AG09319 (cell line): ENCODE results near the gene SH2D4B.

ENCODE experiments used
- DNase-seq: peaks from one replicate; pipeline ENCODE4 v3.0.0-alpha.2; 2010; ENCODE audit warnings: low read depth; ENCODE audit errors: extremely low read depth
- TF ChIP-seq, protein P1 (sequence below): IDR thresholded peaks from 2 replicates; pipeline ENCODE4 v1.5.1; 2011; ENCODE audit warnings: low read depth, mild to moderate bottlenecking, inconsistent platforms, low read length, moderate library complexity

SH2D4B gene

DNA sequence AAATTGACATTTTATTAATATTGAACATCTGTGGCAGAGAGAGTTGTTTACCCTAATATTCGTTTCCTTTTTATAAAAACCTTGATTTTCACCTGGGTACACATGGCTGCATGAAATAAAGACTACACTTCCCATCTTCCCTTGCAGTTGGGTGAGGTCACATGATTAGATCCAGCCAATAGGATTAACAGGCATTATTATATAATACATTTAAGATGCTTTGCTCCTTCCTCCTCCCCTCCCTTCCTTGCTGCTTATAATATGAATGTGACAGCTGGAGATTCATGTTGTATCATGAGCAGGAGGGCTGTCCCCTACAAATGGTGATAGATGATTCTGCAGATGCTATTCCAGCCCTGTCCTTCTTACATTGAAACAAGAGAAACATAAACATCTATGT lies 146.6 kb downstream of the SH2D4B start:
- DNase-seq, result no peak
- TF ChIP-seq, protein P1, sequence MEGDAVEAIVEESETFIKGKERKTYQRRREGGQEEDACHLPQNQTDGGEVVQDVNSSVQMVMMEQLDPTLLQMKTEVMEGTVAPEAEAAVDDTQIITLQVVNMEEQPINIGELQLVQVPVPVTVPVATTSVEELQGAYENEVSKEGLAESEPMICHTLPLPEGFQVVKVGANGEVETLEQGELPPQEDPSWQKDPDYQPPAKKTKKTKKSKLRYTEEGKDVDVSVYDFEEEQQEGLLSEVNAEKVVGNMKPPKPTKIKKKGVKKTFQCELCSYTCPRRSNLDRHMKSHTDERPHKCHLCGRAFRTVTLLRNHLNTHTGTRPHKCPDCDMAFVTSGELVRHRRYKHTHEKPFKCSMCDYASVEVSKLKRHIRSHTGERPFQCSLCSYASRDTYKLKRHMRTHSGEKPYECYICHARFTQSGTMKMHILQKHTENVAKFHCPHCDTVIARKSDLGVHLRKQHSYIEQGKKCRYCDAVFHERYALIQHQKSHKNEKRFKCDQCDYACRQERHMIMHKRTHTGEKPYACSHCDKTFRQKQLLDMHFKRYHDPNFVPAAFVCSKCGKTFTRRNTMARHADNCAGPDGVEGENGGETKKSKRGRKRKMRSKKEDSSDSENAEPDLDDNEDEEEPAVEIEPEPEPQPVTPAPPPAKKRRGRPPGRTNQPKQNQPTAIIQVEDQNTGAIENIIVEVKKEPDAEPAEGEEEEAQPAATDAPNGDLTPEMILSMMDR, result no peak

DNA sequence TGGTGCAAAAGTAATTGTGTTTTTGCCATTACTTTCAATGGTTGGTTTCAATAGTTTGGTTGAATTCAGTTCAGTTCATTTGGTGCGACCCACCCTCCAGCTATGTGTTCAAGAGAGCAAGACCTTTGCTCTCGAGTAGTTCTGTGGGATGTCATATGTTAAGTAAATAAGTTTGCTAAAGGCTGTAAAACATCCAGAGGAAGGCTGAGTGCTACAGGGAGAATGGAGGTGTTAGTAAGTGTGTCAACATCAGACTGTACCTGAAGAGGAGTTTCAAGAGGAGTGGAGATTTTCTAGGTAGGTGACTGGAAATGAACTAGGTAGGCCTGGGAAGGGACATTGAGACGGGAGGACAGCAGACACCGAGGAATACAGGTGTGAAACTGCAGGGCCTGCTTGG lies 147.7 kb downstream of the SH2D4B start:
- no peak for DNase-seq
- TF ChIP-seq, protein P1, result no peak

DNA sequence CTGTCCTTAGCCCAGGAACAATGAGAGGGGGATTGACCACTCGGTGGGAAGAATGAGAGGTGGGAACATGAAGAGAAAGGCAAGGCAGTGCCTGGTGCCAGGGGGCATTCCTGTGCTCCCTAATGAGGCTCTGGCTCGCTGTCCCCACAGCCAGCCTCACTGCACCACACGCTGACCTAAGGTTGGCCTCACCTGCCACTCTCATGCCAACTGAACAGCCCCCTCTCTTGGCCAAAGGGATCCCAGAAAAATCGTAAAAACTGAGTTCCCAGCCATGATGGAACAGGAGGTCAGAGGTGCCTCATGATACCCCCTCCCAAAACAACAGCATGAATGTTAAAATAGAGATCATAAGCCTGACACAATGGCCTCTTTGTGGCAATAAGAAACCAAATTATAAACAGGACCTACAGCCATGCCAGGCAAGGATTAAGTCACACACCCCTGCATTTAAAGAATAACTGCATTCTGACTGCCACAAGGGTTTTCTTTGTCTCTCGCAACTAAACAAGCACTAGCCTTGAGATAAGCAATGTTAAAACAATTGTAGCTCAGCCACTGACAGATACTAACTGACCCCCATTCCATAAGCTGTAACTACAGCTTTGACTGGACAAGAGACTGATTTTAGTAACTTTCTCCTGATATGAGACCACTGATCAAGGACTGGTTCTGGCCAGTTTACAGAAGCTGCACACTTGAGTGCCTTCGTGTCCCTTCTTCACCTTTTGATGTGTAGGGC lies 149.2 kb downstream of the SH2D4B start:
- TF ChIP-seq, protein P1, result no peak
- DNase-seq, result no peak

DNA sequence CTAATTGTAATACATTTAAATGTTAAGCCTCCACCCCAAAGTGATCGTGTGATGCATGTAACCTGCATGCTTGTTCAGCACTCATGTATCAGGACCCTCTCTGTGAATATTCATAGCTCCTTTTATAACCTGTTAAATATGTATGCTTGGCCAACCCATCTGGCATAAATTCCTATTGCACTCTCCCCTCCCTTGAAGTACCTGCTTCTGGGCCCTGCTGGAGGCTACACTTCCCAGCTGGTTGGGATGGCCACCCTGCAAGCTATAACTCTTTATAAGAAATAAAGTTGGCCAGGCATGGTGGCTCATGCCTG lies 149.7 kb downstream of the SH2D4B start:
- no peak for DNase-seq
- TF ChIP-seq, protein P1, result no peak

DNA sequence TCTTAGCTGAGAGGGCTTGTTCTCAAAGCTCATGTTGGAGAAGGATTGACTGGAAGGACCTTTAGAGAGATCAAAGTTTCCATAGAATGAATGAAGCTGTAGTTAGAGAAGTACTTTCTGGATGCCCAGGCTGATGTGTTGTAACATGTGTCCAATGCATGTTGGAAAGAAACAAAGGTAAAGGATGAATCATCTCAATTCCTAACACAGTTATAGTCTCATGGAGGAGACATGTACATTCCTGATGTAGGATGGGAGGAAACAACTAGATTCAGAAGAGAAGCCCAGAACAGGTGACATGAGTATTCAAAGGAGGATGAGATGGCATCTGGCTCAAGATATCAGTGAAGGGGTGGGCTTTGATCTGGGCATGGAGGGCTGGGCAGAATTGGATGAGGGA lies 152.7 kb downstream of the SH2D4B start:
- TF ChIP-seq, protein P1, result no peak
- no peak for DNase-seq

DNA sequence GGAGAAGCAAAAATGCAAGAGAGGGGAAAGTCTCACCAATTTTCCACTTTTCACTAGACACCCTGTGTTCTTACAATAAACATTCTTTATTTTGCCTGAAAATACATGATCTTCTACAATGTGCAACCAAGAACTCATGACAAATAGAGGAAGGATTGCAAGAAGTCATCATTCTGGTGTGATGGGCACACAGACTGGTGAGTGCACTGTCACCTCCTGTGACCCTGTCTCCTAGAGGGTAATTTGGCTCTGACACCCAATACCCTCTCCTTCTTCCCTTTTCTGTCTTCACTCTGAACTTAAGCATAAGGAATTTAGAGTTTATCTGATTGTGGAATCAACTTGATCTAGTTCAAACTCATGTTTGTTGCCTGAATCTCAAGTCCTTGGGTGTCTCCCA lies 153.7 kb downstream of the SH2D4B start:
- TF ChIP-seq, protein P1, result no peak
- DNase-seq, result no peak

DNA sequence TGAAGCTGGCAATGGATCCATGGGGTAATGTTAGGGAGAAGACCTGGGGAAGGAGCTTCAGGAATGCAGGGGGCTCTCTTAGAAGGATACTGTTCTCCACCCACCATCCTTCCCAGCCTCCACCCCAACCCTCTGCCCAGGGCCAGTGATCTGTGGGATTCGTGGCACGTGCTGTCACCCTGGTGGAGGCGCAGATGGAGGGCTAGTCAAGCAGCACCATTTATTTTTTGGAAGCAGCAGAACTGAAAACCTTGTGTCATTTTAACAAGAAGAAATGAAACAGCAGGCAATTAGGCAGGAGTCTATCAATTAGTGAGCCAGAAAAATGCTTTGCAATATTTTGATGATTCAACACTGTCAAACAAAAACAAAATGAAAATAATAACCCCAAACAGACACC lies 155.9 kb downstream of the SH2D4B start:
- TF ChIP-seq, protein P1, result no peak
- no peak for DNase-seq
